Measurements from ENCODE around the gene ERG.
A peak's percentile ranks its signal among the peaks of the same experiment; 100 is the strongest.

ERG gene

GRCh38 chr21:38524168-38525153, 26.2 kb upstream of the ERG start:
- no peak for DNase-seq
- no peaks in the 10 kb centered on the region for H3K36me3 ChIP-seq
- intact Hi-C loops (cut with DNase I; ENCODE audit: low total_unique reads): no loop called here
- H3K9me3 ChIP-seq: no peaks in the 10 kb centered on the region
- peak overlapping the region; percentile 42 to 46 for H3K27ac ChIP-seq
- no peak overlapping the region for H3K4me3 ChIP-seq
- no peaks in the 10 kb centered on the region for H3K27me3 ChIP-seq
- no peak for TF ChIP-seq CTCF (IDR thresholded peaks at IDR 0.05)
- H3K4me1 ChIP-seq: peaks cover 0 to 43% (median 14%) of the 10 kb centered on the region in 4 donors

- no peak for DNase-seq
These were observed 22.2 kb upstream of the ERG start for GRCh38 chr21:38520511-38520910.

GRCh38 chr21:38511662-38512243, 13.5 kb upstream of the ERG start:
- no peak for DNase-seq
- Histone ChIP-seq H3K4me3 (no peak overlapping the region), H3K27me3 (no peaks in the 10 kb centered on the region), H3K27ac (no peak overlapping the region), H3K9me3 (no peaks in the 10 kb centered on the region), H3K36me3 (no peaks in the 10 kb centered on the region), H3K4me1 (peaks cover 0 to 10% (median 7%) of the 10 kb centered on the region in 4 donors)
- intact Hi-C loops (cut with DNase I; ENCODE audit: low total_unique reads): no loop called here
- no peak for TF ChIP-seq CTCF (IDR thresholded peaks at IDR 0.05)

More at GRCh38 chr21:38520511-38520910, 22.2 kb upstream of the ERG start:
- no peak for TF ChIP-seq CTCF (IDR thresholded peaks at IDR 0.05)
- Histone ChIP-seq H3K9me3 (no peaks in the 10 kb centered on the region), H3K27ac (no peak overlapping the region), H3K4me1 (peaks cover 0 to 43% (median 14%) of the 10 kb centered on the region in 4 donors), H3K36me3 (no peaks in the 10 kb centered on the region), H3K4me3 (no peak overlapping the region), H3K27me3 (no peaks in the 10 kb centered on the region)
- intact Hi-C loops (cut with DNase I; ENCODE audit: low total_unique reads): no loop called here

- no peak overlapping the region for H3K27ac ChIP-seq
- intact Hi-C loops (cut with DNase I; ENCODE audit: low total_unique reads): no loop called here
- no peaks in the 10 kb centered on the region for H3K27me3 ChIP-seq
- no peaks in the 10 kb centered on the region for H3K36me3 ChIP-seq
- H3K4me1 ChIP-seq: peaks cover 0 to 16% (median 7%) of the 10 kb centered on the region in 4 donors
- no peak for TF ChIP-seq CTCF (IDR thresholded peaks at IDR 0.05)
- no peak overlapping the region for H3K4me3 ChIP-seq
- no peak for DNase-seq
- no peaks in the 10 kb centered on the region for H3K9me3 ChIP-seq
These were observed 12.9 kb upstream of the ERG start for GRCh38 chr21:38511198-38511597.

- DNase-seq: peak in 1 of 2 donors; percentile 72
- Histone ChIP-seq H3K27ac (no peak overlapping the region), H3K36me3 (no peaks in the 10 kb centered on the region), H3K4me1 (peaks cover 0 to 44% (median 23%) of the 10 kb centered on the region in 4 donors), H3K4me3 (no peak overlapping the region), H3K27me3 (no peaks in the 10 kb centered on the region), H3K9me3 (no peaks in the 10 kb centered on the region)
- intact Hi-C loops (cut with DNase I; ENCODE audit: low total_unique reads): loop anchor here (5.0 to 10.0 kb wide), 4 partner anchors 77 to 630 kb away; no protein-coding TSS in a partner anchor
- TF ChIP-seq CTCF (IDR thresholded peaks at IDR 0.05): no peak
These were observed 9.2 kb upstream of the ERG start for GRCh38 chr21:38507374-38507942.

Measured in tibial artery (tissue), 4 donors.